Hepatocyte (in vitro differentiated cells): Measurements from ENCODE around the gene PRM2.

ENCODE experiments used
- EZH2phosphoT487 ChIP-seq: fragments of 200-600 bp; sonication (generic); IDR thresholded peaks from one replicate; pipeline ENCODE4 v1.6.1; 2018; ENCODE audit warnings: antibody characterized with exemption, mild to moderate bottlenecking, low read depth, moderate library complexity; ENCODE audit not compliant: unreplicated experiment, severe bottlenecking
- TF ChIP-seq, protein P1 (sequence below): fragments of 200-600 bp; sonication (generic); IDR thresholded peaks from 2 replicates; pipeline ENCODE4 v1.5.1; 2016; ENCODE audit warnings: antibody characterized with exemption, mild to moderate bottlenecking; ENCODE audit not compliant: poor library complexity

DNA sequence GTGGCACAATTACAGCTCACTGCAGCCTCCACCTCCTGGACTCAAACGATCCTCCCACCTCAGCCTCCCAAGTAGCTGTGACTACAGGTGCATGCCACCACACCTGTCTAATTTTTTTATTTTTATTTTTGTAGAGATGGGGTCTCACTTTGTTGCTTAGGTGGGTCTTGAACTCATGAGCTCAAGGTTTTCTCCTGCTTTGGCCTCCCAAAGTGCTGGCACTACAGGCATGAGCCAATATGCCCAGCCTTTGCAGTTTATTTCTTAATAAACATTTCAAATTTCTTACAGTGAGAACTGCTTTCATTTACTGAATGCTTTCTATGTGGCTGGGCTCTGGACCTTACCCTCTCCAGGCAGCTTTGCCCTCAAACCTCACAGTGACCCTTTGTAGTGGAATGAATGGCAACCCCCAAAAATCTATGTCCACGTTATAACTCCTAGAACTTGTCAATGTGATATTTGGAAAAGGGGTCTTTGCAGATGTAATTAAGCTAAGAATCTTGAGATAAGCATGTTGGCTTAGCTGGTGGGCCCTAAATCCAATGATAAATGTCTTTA, 5.6 kb downstream of the PRM2 start:
- no peak for TF ChIP-seq EZH2phosphoT487
- TF ChIP-seq, protein P1, sequence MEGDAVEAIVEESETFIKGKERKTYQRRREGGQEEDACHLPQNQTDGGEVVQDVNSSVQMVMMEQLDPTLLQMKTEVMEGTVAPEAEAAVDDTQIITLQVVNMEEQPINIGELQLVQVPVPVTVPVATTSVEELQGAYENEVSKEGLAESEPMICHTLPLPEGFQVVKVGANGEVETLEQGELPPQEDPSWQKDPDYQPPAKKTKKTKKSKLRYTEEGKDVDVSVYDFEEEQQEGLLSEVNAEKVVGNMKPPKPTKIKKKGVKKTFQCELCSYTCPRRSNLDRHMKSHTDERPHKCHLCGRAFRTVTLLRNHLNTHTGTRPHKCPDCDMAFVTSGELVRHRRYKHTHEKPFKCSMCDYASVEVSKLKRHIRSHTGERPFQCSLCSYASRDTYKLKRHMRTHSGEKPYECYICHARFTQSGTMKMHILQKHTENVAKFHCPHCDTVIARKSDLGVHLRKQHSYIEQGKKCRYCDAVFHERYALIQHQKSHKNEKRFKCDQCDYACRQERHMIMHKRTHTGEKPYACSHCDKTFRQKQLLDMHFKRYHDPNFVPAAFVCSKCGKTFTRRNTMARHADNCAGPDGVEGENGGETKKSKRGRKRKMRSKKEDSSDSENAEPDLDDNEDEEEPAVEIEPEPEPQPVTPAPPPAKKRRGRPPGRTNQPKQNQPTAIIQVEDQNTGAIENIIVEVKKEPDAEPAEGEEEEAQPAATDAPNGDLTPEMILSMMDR: no peak
